Measurements from ENCODE around the gene DCDC2. TPM values are rescaled to one million over a fixed set of nuclear protein-coding genes. Genes with fewer than 3 reads are reported as not detected.
A peak's percentile ranks its signal among the peaks of the same experiment; 100 is the strongest.
"Not testable (repeated sequence)": the region's sequence is repeated elsewhere in the genome, so short reads cannot be mapped to it uniquely, and the experiment has no call there.

Gene DCDC2
- polyA plus RNA-seq, 3 donors from 2014 or later = not detected

DNA sequence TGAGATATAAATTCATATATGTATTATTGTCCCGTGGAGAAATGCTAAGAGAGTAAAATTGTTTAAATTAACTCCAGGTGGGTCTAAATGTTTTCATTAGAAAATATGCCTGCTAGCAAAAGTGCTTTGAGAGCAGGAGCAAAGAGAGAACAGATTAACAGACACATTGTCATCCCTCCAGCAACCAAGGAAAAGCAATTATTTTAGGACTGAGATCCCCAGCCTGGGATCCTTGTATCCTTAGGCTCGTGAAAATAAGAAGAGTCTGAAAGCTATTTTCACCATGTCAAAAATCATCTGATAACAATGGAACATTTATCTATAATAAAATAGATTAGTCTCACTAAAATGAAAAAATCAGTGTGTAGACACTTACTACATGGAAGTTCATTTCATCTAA, 33.3 kb upstream of the DCDC2 start:
- H3K36me3 Mint-ChIP-seq = no peaks in the 10 kb centered on the region
- H3K4me3 Mint-ChIP-seq = no peak overlapping the region
- no peak overlapping the region for H3K27ac Mint-ChIP-seq
- H3K4me1 Mint-ChIP-seq = no peaks in the 10 kb centered on the region
- H3K27me3 Mint-ChIP-seq (ENCODE audit: low read depth in 3 of 3) = peaks cover 0 to 9% (median 2%) of the 10 kb centered on the region in 3 donors
- no peak for DNase-seq
- no peaks in the 10 kb centered on the region for H3K9me3 Mint-ChIP-seq

DNA sequence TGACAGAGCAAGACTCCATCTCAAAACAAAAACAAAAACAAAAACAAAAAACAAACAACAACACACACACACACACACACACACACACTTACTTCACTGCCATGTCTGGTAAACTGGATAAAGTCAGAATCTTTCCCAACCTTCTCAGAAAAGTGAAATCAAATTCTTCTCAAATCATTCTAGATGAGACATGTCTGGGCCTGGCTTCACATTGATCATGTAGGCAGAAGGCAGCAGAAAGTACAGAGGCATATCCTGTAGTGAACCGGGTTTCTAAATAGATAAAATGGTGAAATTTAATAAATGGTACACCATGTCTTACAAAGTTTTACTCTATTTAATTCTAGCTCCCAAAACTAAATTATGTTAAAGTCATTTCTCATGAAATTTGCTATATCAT, 30.0 kb upstream of the DCDC2 start:
- Mint-ChIP-seq H3K4me3 (no peak overlapping the region), H3K27ac (no peak overlapping the region), H3K27me3 (ENCODE audit: low read depth in 3 of 3) (peaks cover 0 to 3% (median 2%) of the 10 kb centered on the region in 3 donors), H3K36me3 (peaks cover 0 to 4% (median 0%) of the 10 kb centered on the region in 3 donors), H3K4me1 (no peaks in the 10 kb centered on the region), H3K9me3 (no peaks in the 10 kb centered on the region)
- no peak for DNase-seq

GRCh38 chr6:24385536-24386269, 27.8 kb upstream of the DCDC2 start:
- Mint-ChIP-seq H3K27ac (no peak overlapping the region), H3K4me1 (no peaks in the 10 kb centered on the region), H3K36me3 (peaks cover 0 to 4% (median 0%) of the 10 kb centered on the region in 3 donors), H3K9me3 (no peaks in the 10 kb centered on the region), H3K27me3 (ENCODE audit: low read depth in 3 of 3) (peaks cover 0 to 6% (median 2%) of the 10 kb centered on the region in 3 donors), H3K4me3 (no peak overlapping the region)
- DNase-seq = no peak

DNA sequence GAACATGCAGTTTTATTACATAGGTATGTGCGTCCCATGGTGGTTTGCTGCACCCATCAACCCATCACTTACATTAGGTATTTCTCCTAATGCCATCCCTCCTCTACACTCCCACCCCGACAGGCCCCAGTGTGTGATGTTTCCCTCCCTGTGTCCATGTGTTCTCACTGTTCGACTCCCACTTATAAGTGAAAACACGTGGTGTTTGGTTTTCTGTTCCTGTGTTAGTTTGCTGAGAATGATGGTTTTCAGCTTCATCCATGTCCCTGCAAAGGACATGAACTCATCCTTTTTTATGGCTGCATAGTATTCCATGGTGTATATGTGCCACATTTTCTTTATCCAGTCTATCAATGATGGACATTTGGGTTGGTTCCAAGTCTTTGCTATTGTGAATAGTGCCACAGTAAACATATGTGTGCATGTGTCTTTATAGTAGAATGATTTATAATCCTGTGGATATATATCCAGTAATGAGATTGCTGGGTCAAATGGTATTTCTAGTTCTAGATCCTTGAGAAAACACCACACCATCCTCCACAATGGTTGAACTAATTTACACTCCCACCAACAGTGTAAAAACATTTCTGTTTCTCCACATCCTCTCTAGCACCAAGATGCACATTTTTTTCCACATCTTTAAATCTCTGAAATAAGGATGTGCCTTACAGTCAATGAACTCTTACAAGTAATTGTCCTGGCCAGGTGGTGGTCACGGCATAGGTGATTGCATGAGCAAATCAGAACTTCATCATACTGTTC, 26.7 kb upstream of the DCDC2 start:
- not testable (repeated sequence) for H3K27ac Mint-ChIP-seq; H3K9me3 Mint-ChIP-seq; H3K27me3 Mint-ChIP-seq (ENCODE audit: low read depth in 3 of 3); DNase-seq; H3K4me1 Mint-ChIP-seq; H3K4me3 Mint-ChIP-seq; H3K36me3 Mint-ChIP-seq

GRCh38 chr6:24382891-24383494, 25.1 kb upstream of the DCDC2 start:
- not testable (repeated sequence) for H3K4me3 Mint-ChIP-seq; H3K4me1 Mint-ChIP-seq; H3K27me3 Mint-ChIP-seq (ENCODE audit: low read depth in 3 of 3); H3K36me3 Mint-ChIP-seq; DNase-seq; H3K9me3 Mint-ChIP-seq
- peak overlapping the region in 1 of 6 donors; percentile 40 for H3K27ac Mint-ChIP-seq

DNA sequence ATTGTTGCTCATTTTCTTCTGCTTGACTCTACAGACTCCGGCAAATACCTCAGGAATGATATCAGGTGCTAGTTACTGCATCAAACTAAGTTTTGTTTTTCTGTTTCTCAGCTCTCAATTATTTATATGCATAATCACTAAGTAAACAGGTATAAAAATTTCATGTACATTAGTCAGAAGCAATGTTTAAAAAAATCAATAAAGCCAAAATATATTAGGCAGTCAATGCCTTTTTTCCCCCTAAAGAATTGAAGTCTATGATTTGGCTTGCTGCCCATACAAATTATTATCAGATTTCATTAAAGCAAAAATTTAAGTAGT, 24.3 kb upstream of the DCDC2 start:
- no peak overlapping the region for H3K27ac Mint-ChIP-seq
- no peak for DNase-seq
- no peaks in the 10 kb centered on the region for H3K4me1 Mint-ChIP-seq
- peaks cover 0 to 4% (median 0%) of the 10 kb centered on the region in 6 donors for H3K9me3 Mint-ChIP-seq
- H3K27me3 Mint-ChIP-seq (ENCODE audit: low read depth in 3 of 3) = peaks cover 2 to 3% (median 2%) of the 10 kb centered on the region in 3 donors
- no peak overlapping the region for H3K4me3 Mint-ChIP-seq
- H3K36me3 Mint-ChIP-seq = peaks cover 0 to 4% (median 0%) of the 10 kb centered on the region in 3 donors

DNA sequence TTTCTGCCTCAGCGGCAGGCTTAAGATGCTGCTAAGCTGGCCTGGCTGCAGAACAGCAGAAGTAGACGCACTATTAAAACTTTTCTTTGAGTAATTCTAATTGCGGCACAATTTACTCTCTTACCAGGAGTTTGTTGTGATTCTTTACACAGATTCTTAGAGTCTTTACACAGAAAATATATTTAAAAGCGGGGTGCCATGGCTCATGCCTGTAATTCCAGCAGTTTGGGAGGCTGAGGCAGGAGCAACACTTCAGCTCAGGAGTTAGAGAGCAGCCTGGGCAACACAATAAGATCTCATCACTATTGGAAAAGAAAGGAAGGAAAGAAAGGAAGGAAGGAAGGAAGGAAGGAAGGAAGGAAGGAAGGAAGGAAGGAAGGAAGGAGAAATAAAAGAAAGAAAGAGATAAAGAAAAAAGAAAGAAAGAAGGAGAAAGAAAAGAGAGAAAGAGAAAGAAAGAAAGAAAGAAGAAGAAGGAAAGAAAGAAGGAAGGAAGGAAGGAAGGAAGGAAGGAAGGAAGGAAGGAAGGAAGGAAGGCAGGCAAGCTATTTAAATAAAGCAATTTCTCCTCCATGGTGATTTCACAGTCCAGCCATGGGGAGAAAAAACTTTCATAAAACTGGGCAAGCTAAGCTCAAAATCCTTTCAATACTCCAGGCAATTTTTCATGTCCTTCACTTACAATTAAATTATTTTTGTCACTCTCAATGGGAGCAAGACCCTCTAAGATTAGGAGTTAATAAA, 23.8 kb upstream of the DCDC2 start:
- Mint-ChIP-seq H3K27ac (no peak overlapping the region), H3K36me3 (peaks cover 0 to 4% (median 0%) of the 10 kb centered on the region in 3 donors), H3K4me1 (no peaks in the 10 kb centered on the region), H3K27me3 (ENCODE audit: low read depth in 3 of 3) (peaks cover 2 to 5% (median 3%) of the 10 kb centered on the region in 3 donors), H3K4me3 (no peak overlapping the region), H3K9me3 (peaks cover 0 to 4% (median 0%) of the 10 kb centered on the region in 6 donors)
- DNase-seq = no peak

- Mint-ChIP-seq H3K9me3 (peaks cover 0 to 6% (median 0%) of the 10 kb centered on the region in 6 donors), H3K36me3 (no peaks in the 10 kb centered on the region), H3K27ac (no peak overlapping the region), H3K4me3 (no peak overlapping the region), H3K27me3 (ENCODE audit: low read depth in 3 of 3) (peaks cover 3 to 5% (median 3%) of the 10 kb centered on the region in 3 donors), H3K4me1 (no peaks in the 10 kb centered on the region)
- DNase-seq = no peak
Measured at GRCh38 chr6:24378473-24379097, 20.7 kb upstream of the DCDC2 start.

DNA sequence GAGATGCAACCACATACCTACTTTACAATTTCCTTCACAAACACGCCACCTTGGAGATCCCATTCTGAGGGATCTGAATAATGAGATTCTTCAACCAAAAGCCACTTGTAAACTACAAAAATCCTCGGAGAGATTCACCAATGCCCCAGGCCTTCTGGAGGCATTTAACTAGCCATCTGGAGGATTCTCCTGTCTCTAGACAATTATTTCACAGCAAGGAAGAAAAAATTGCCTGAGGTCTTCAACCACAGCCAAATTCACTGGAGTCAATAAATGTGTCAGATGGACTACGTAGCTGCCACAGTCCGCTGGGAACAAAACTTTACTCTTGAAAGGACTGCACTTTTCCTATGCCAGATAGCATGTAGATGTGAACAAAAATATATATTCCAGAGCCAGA, 19.0 kb upstream of the DCDC2 start:
- H3K4me3 Mint-ChIP-seq = no peak overlapping the region
- no peak overlapping the region for H3K27ac Mint-ChIP-seq
- peaks cover 0 to 6% (median 0%) of the 10 kb centered on the region in 6 donors for H3K9me3 Mint-ChIP-seq
- DNase-seq = no peak
- H3K27me3 Mint-ChIP-seq (ENCODE audit: low read depth in 3 of 3) = peaks cover 3 to 5% (median 3%) of the 10 kb centered on the region in 3 donors
- H3K4me1 Mint-ChIP-seq = no peaks in the 10 kb centered on the region
- no peaks in the 10 kb centered on the region for H3K36me3 Mint-ChIP-seq

- Mint-ChIP-seq H3K36me3 (no peaks in the 10 kb centered on the region), H3K9me3 (peaks cover 0 to 4% (median 0%) of the 10 kb centered on the region in 6 donors), H3K27me3 (ENCODE audit: low read depth in 3 of 3) (peaks cover 1 to 5% (median 3%) of the 10 kb centered on the region in 3 donors), H3K4me3 (no peak overlapping the region), H3K4me1 (no peaks in the 10 kb centered on the region), H3K27ac (no peak overlapping the region)
- no peak for DNase-seq
Measured at GRCh38 chr6:24374612-24375011, 16.8 kb upstream of the DCDC2 start.

DNA sequence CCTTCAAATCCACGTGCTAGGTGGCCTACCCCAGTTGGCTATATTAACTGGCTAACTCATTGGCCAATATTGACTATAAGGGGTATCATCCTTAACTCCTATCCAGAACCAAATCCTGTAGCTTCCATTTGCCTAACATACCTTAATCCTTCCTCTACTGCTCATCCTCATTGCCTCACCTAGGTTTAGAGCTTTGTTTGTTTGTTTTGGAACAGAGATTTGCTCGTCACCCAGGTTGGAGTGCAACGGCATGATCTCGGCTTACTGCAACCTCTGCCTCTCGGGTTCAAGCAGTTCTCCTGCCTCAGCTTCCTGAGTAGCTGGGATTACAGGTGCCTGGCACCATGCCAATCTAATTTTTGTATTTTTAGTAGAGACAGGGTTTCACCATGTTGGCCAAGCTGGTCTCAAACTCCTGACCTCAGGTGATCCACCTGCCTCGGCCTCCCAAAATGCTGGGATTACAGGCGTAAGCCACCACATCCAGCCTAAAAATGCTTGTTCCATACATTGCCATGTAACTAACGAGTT, 7.3 kb upstream of the DCDC2 start:
- DNase-seq = not testable (repeated sequence)
- H3K27me3 Mint-ChIP-seq (ENCODE audit: low read depth in 3 of 3) = peaks cover 4 to 21% (median 5%) of the 10 kb centered on the region in 3 donors

GRCh38 chr6:24362363-24362762, 4.5 kb upstream of the DCDC2 start:
- not testable (repeated sequence) for DNase-seq, H3K4me3 Mint-ChIP-seq, H3K36me3 Mint-ChIP-seq, H3K9me3 Mint-ChIP-seq, H3K27ac Mint-ChIP-seq
- Mint-ChIP-seq H3K4me1 (peaks cover 17 to 18% of the 10 kb centered on the region in 2 donors), H3K27me3 (ENCODE audit: low read depth in 3 of 3) (peaks cover 7 to 14% (median 8%) of the 10 kb centered on the region in 3 donors)

More for the DNA sequence above, 7.3 kb upstream of the DCDC2 start:
- H3K4me3 Mint-ChIP-seq, H3K36me3 Mint-ChIP-seq, H3K4me1 Mint-ChIP-seq, H3K27ac Mint-ChIP-seq, H3K9me3 Mint-ChIP-seq: not testable (repeated sequence)
